Bronchial epithelial cell (primary cell): ENCODE results near the gene TENM4. TPM values are rescaled to one million over a fixed set of nuclear protein-coding genes. Genes with fewer than 3 reads are reported as not detected.
A peak's percentile ranks its signal among the peaks of the same experiment; 100 is the strongest.

ENCODE experiments used
- DNase-seq: peaks from one replicate; pipeline ENCODE4 v3.0.0-alpha.2; 2010; ENCODE audit warnings: low read depth
- FAIRE-seq: peaks from 2 replicates; lab custom pipeline; 2011; peaks lifted over from hg19 to GRCh38; lab: Jason Lieb, UNC
- H3K27me3 ChIP-seq: 2 replicates; pipeline ENCODE4 v1.5.1; 2011; ENCODE audit warnings: low read length; ENCODE audit not compliant: control insufficient read depth, insufficient read depth
- H3K36me3 ChIP-seq: 2 replicates; pipeline ENCODE4 v1.5.1; 2011; ENCODE audit warnings: low read length; ENCODE audit not compliant: control insufficient read depth, insufficient read depth
- H3K4me3 ChIP-seq: 2 replicates; pipeline ENCODE4 v1.5.1; 2011; ENCODE audit warnings: mild to moderate bottlenecking, low read depth, low read length, control low read depth
- total RNA-seq: library from RNA; depleted of rRNA; stranded (reverse); fragments of >200 nt; gene quantifications from 2 replicates; pipeline ENCODE4 v1.2.1, GENCODE V29; 2014
- TF ChIP-seq, protein P1 (sequence below): IDR thresholded peaks from 2 replicates; pipeline ENCODE4 v1.5.1; 2011; ENCODE audit warnings: mild to moderate bottlenecking, moderate library complexity, low read length, control low read depth, inconsistent platforms; ENCODE audit not compliant: insufficient read depth, severe bottlenecking

Gene TENM4
- total RNA-seq, 1 donor from 2014 or later, result 6.1 TPM

- TF ChIP-seq, protein P1, sequence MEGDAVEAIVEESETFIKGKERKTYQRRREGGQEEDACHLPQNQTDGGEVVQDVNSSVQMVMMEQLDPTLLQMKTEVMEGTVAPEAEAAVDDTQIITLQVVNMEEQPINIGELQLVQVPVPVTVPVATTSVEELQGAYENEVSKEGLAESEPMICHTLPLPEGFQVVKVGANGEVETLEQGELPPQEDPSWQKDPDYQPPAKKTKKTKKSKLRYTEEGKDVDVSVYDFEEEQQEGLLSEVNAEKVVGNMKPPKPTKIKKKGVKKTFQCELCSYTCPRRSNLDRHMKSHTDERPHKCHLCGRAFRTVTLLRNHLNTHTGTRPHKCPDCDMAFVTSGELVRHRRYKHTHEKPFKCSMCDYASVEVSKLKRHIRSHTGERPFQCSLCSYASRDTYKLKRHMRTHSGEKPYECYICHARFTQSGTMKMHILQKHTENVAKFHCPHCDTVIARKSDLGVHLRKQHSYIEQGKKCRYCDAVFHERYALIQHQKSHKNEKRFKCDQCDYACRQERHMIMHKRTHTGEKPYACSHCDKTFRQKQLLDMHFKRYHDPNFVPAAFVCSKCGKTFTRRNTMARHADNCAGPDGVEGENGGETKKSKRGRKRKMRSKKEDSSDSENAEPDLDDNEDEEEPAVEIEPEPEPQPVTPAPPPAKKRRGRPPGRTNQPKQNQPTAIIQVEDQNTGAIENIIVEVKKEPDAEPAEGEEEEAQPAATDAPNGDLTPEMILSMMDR, result no peak
- H3K27me3 ChIP-seq, result no peaks in the 10 kb centered on the region
- no peak for DNase-seq
- no peak overlapping the region for H3K4me3 ChIP-seq
- H3K36me3 ChIP-seq, result no peaks in the 10 kb centered on the region
- no peak for FAIRE-seq
These were observed 108.8 kb downstream of the TENM4 start for GRCh38 chr11:79332017-79332416.

DNA sequence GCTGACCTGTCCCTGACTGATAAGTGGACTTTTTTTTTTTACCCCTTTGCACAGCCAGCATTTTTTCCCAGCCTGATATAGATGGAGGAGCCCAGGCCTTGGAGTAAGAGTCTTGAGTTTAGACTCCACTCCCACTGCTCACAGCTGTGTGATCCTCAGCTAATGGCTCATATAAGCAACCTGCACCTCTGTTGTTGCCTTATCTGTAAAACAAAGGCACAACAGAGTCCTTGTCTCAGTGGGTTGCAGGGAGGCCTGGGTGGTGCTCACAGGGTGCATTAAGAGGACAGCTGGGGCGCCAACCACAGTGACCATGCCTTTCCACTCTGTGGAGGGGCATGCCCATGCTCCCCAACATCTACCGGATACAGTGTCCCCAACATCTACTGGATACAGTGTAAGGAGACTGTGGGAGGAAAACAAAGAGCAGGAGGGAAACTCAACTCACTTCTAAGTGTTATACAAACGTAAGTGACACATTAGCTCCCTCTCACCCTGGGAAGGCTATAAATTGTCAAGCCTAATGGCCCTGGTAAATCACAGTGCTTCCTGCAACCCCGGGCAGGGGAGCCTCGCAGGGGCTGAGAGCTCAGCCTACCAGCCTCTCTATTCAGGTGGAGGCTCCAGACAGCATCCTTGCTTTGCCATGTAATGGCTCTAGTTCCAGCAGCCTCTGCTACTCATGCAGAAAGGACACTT, 109.5 kb downstream of the TENM4 start:
- DNase-seq (no peak), FAIRE-seq (no peak)
- TF ChIP-seq, protein P1, result no peak
- H3K4me3 ChIP-seq, result no peak overlapping the region
- H3K36me3 ChIP-seq, result no peaks in the 10 kb centered on the region
- H3K27me3 ChIP-seq, result no peaks in the 10 kb centered on the region

DNA sequence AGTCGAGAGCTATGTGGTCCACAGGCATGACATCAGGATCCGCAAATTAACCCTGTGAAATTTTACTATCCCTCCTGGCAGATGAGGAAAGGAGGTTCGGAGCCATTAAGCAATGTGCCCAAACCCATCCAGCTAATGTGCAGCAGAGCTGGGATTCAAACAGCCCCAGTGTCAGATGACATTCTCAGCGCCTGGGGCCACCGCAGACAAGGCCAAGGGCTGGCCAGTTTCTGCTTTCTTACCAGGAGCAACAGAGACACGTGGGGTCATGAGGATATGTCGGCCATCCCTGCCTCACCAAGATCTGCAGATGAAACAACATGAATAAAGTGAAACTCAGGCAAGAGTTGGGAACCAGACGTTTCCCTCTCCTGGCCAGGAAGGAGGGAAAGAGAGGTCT, 110.2 kb downstream of the TENM4 start:
- TF ChIP-seq, protein P1, result no peak
- H3K4me3 ChIP-seq, result no peak overlapping the region
- peak; percentile 68 for FAIRE-seq
- no peaks in the 10 kb centered on the region for H3K27me3 ChIP-seq
- DNase-seq, result no peak
- H3K36me3 ChIP-seq, result no peaks in the 10 kb centered on the region

DNA sequence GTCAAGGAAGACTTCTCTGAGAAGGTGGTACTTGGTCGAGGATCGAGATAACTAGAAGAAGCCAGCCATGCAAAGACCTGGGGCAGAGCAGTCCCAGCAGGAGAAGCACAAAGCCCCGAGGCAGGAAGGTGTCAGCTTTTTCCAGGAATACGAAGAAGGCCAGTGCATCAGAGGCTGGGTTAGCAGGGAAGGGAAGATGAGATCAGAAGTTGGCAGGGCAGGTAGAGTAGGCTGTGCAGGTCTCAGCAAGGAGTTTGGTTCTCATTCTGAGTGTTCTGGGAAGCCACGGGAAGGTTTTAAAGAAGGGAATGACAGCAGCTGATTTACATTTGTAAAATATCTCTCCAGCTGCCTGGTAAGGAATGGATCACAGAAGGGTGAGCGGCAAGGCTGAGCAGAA, 111.3 kb downstream of the TENM4 start:
- TF ChIP-seq, protein P1, result no peak
- H3K4me3 ChIP-seq, result no peak overlapping the region
- H3K27me3 ChIP-seq, result no peaks in the 10 kb centered on the region
- no peaks in the 10 kb centered on the region for H3K36me3 ChIP-seq
- DNase-seq, result peak; percentile 34
- no peak for FAIRE-seq

DNA sequence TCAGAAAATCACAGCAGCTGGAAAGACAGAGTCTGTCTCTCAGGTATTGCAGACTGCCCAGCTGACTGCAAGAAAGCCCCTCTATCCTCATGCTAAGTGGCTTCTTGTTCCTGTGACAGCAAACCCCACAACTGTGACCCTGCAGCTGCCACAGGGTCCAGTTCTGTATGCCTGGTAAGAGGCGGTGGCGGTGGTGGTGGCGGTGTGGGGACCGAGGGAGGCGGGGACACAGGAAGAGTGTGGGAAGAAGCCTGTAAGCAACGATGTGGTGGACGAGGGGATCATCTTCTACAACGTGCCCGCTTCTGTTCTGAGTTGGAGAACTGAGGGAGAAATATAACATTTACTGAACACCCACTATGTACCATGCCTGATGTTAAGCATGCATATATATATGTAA, 112.4 kb downstream of the TENM4 start:
- Histone ChIP-seq H3K4me3 (no peak overlapping the region), H3K27me3 (no peaks in the 10 kb centered on the region), H3K36me3 (no peaks in the 10 kb centered on the region)
- DNase-seq (no peak), FAIRE-seq (no peak)
- TF ChIP-seq, protein P1, result no peak

DNA sequence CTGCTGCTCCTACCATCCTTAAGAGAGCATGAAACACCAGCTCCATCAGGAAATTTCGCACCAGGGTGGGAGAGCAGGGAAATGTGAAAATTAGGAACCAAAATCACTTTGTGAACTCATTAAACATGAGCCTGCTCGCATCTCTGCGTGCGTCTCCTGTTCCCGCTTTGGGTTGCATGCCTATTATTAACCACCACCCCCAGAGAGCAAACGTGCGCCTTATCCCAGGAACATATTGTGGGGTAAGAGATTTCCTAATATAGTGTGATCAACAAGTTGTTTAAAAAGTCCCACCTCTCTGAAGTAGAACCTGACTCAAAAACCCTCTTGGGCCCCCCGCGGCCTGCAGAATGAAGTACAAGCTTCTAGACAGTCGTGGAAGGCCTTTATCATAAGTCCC, 115.0 kb downstream of the TENM4 start:
- TF ChIP-seq, protein P1, result no peak
- H3K36me3 ChIP-seq, result no peaks in the 10 kb centered on the region
- FAIRE-seq, result no peak
- H3K27me3 ChIP-seq, result no peaks in the 10 kb centered on the region
- DNase-seq, result no peak
- H3K4me3 ChIP-seq, result no peak overlapping the region
